Right lobe of liver (tissue), 4 donors: ENCODE data around the gene WWP2.

Source experiments
- CTCF ChIP-seq, 4 donors: fragments of 200-600 bp in 3 of 4; fragments of 450-650 bp in 1 of 4; IDR thresholded peaks; one replicate each; pipeline versions ENCODE4 v1.5.1 to v1.8.0; 2016 to 2022; ENCODE audit warnings: antibody characterized with exemption in 4 of 4, mild to moderate bottlenecking in 2 of 4
- POLR2A ChIP-seq: fragments of 450-650 bp; IDR thresholded peaks from one replicate; pipeline ENCODE4 v1.6.1; 2017; ENCODE audit warnings: antibody characterized with exemption, mild to moderate bottlenecking
- donor health status: DM: no; HTN: no; CAD: no.
- donor health status: DM: no; HTN: no; CAD: no.
- donor health status: DM: no; HTN: yes; CAD: no.

GRCh38 chr16:69827524-69827923 is 65.4 kb downstream of the WWP2 start:
- TF ChIP-seq CTCF (IDR thresholded peaks at IDR 0.05) (no peak), POLR2A (no peak)
